ENCODE data around the gene CHST11.
A peak's percentile ranks its signal among the peaks of the same experiment; 100 is the strongest.

The CHST11 gene

DNA sequence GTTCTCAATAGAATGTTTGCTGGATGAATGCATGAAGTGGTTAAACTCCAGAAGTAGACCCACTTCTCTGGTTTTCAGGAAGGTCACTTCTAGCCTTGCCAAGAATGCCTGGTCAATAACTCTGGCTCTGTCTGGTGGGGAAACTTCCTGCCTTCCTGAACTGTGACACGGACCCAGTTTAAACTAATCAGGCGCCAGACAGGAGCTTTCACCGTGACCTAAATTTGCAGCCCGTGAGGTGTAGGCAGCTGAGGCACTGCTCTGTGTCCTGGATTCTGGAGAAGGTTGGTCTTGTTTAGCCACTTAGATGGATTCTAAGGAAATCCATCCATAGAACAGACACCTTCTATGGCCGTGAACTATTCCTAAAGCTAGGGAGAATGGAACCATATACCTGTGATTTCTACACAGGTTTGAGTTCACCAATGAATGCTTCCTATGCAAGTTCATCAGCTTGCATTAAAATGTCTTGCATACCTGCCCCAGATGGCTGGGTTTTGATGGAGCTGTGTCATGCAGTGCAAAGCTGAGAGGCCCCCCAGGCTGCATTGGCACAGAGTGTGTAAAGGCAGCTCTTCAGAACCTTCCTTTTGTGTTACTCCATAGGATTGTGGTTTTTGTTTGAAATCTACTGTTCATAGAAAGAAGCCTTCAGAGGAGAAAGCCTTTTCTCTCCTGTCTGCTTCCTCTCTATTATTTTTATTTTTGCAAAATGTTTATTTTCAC, 4.4 kb downstream of the CHST11 start:
- no peak for DNase-seq

GRCh38 chr12:104462325-104462724, 5.6 kb downstream of the CHST11 start:
- no peak for DNase-seq

DNA sequence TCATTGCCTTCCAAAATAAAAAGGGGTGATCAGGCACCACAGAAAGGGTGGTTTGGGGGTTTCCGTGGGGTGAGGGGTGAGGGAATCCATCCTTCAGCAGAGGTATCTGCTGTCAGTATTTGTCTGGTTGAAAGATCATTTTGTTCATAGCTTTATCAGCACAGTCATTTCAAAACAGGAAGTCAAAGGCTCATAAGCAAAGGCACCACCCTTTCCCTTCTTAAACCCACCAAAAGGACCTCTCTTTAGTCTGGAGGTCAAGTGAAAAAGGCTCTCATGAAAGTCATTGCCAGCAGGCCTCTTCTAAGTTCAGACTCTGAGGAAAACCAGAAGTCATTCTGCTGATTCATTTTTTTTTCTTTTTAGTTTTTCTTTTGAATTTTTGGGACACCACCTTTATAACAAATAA, 6.2 kb downstream of the CHST11 start:
- peak; percentile 35 for DNase-seq

- no peak for DNase-seq
These were observed 6.6 kb downstream of the CHST11 start for GRCh38 chr12:104463368-104463767.

DNA sequence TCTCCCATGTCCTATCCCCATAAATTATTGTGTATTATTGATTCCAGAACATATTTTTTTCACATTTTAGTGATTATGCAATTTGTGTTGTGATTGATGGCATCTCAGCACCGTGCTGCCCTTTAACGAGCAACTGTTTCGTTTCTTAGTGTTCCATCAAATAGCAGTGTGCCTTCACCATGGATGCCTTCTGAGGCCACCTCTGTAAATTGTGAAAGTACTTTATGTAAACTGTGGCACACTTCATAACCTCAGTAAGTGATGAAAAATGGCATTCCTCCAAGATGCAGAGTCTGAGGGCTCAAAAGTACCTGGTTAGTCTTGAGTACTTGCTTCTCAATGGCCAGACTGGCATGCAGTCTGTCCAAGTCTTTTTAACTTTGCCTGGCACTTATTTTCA, 8.2 kb downstream of the CHST11 start:
- no peak for DNase-seq

DNA sequence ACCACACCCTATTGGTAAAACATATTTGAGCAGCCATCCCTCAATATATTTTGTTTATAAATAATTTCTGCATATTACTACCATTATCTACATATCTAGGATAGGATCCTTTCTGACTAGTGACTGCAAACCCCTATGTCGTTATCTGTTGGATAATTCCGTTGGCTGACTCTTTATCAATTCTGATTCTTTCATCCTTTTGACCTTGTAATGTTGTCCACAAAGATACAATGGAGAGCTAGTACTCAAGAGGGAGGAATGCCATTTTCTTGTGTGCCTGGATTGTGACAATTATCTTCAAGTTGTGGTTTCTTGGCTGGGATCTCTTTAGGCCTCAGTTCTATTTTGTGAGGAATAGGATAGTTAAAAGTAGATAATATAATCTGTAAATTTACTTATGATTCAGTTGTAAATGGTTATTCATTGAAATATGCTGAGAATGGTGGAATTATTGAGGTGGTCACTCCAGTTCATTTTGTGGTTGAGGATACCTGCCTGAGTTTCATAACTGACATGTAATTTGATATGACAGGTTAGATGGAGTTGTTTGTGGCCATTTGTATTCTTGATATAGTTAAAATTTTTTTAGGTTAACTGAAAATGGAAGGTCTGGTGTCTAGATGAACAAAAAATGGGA, 10.1 kb downstream of the CHST11 start:
- no peak for DNase-seq

DNA sequence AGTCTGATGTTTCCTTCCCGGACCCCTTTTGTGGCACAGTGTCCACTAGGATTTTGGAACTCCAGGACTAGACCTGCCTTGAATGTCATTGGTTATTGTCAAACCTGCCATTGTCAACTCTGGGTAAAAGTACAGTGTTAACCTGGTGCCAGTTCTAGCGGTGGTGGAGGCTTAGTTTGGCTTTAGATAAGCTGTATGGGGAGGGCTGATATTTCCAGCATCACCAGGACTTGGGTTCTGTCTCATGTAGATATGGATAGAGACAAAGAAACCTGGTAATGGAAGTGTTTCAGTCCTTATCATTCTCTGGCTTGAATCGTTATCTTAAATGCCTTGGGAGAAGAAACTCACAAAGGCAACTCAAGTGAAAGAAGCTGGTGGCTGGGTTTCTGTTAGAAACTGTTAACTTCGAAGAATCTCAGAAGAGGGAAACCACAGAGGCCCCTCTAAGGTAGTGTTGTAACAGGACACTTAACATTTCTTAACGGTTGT, 10.6 kb downstream of the CHST11 start:
- DNase-seq, result no peak

- no peak for DNase-seq
These were observed 11.6 kb downstream of the CHST11 start for GRCh38 chr12:104468371-104468770.

DNA sequence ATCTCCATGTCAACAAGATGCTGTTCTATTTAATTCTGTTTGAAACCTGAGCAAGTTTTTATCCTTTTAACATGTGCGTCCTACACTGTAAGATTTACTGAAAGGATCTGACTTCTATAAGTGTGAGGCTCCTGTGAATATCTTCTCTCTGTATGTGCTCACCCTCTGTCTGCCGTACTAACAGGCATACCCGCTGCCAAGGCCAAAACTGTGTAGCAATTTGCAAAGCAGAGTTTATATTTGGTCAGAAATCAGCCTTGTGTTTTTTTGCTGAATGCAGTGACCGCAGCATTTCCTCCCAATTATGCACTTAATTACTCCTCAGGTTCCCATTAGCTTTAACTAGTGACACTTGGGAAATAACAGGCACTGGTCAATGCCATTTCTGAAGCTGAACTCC, 12.3 kb downstream of the CHST11 start:
- no peak for DNase-seq

DNA sequence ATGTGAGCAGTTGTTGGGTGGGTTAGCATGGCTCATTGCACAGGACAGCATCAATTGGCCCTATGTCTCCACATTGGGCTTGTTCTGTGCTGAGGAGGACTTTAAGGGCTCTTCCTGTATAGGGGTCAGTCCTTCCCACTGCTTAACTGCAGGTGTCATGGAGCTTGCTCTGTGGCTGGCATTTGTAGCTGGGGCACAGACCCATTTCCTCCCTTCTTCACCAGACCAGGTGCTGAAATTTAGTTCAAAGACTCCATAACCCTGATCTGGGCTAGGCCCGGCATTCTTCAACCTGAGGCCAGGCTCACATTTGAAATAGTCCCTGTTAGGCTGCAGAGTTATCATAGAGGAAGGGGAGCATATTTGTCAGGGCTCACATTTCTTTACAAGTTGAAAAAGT, 12.8 kb downstream of the CHST11 start:
- DNase-seq, result no peak

DNA sequence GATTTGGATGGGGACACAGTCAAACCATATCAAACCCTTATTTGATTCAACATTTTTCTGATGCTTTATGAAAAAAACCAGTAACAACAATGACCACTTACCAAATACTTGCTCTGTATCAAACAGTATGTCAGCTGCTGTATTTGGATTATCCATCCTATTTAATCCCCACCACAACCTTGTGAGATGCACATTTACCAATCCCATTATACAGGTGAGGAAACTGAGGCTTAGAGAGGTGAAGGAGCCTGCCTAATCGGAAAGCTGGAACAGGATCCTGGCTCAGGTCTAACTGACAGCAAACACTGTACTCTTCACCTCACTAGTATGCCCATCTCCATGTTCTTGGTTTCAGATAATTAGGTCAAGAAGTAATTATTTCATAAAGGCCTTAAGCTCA, 13.8 kb downstream of the CHST11 start:
- DNase-seq, result no peak

GRCh38 chr12:104471336-104471735, 14.6 kb downstream of the CHST11 start:
- DNase-seq, result no peak

- no peak for DNase-seq
These were observed 16.0 kb downstream of the CHST11 start for GRCh38 chr12:104472748-104473147.

- no peak for DNase-seq
These were observed 16.7 kb downstream of the CHST11 start for GRCh38 chr12:104473374-104473983.

GRCh38 chr12:104475271-104475670, 18.5 kb downstream of the CHST11 start:
- DNase-seq, result no peak

GRCh38 chr12:104477510-104478390, 21.0 kb downstream of the CHST11 start:
- DNase-seq, result no peak

GRCh38 chr12:104478396-104479122, 21.8 kb downstream of the CHST11 start:
- no peak for DNase-seq

DNA sequence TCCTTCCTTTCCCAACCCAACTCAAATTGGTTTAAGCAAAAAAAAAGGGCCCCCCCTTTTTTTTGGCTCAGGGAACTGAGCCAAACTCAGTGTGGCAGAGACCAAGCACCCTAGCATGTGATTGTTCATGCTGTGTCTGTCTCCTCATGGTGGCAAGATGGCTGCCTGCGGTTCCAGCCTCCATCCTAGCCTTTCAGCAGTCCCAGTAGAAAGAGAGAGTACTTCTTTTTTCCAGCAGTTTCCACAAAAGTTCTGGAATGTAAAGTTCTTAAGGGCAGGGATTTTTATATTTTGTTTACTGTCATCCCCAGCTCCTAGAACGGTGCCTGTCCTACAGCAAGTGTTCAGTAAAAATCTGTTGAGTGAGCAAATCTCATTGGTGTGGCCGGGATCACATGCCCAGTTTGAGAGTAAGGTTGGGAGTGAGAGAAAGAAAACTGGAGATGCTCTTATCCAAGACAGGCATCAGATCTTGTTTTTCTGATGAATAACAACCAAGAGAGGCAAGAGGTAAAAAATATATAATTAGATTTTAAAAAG, 22.4 kb downstream of the CHST11 start:
- DNase-seq, result no peak

DNA sequence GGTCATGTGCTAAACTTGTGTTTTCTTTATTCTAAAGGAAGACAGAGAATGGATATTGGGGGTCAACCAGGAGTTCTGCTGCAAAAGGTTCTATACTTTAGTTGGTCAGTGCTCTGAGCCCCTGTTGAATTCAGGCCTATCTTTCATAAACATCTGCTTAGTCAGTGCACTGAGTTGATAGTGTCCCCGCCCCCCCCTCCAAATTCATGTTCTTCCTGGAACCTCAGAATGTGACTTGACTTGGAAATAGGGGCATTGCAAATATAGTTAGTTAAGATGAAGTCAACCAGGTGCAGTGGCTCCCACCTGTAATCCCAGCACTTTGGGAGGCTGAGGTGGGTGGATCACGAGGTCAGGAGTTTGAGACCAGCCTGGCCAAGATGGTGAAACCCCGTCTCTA, 23.3 kb downstream of the CHST11 start:
- DNase-seq, result no peak

- DNase-seq, result no peak
These were observed 24.2 kb downstream of the CHST11 start for GRCh38 chr12:104480826-104481440.

DNA sequence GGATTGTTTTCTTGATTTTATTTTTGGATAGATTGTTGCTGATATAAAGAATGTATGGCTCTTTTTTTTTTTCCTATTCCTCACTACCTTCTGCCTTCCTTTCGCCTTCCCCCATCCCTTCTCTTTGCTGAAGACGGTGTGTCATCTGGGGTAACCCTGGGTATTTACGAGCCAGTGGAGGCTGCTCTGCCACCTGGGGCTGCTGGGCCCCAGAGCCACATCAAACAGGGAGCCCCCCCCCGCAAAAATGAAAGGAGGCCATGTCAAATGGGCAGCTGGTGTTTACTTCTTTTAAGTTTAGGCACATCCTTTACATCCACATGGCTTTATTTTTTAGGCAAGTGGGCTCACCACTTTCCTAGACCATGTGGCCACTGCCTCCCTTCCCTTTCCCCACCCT, 25.4 kb downstream of the CHST11 start:
- DNase-seq, result no peak

DNA sequence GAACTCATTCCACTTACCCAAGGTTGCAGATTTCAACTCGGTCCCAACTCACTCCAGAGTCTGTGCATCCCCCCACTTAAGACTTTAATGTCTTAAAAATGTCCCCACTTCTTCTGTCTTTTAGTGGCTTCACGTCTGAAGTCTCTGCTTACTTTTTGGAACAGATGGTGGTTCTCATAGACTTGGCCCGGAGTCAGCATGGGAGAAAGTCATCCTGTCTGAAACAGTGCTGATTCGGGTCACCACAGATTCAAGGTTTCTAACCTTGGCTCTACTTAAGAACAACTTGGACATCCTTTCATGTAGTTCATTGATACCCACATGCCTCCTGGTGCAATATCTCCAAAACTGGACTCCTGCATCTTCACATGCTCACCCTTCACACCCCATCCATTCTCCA, 26.0 kb downstream of the CHST11 start:
- no peak for DNase-seq

All from stimulated activated CD4-positive, alpha-beta T cell treated with anti-CD3 and anti-CD28 coated beads, Interleukin-4, amount 100 ng/mL, for 24 hours (primary cell).